PC-9 (cell line): Measurements from ENCODE around the gene DLGAP4. TPM values are rescaled to one million over a fixed set of nuclear protein-coding genes. Genes with fewer than 3 reads are reported as not detected.

ENCODE experiments used
- BruUV-seq: library from RNA; stranded (reverse); fragments of 400-500 nt; replicated peaks from 2 replicates; lab custom pipeline; 2021; lab: Mats Ljungman, UMichigan
- CTCF ChIA-PET: fragments of 300-600 bp; sonication (Branson Sonifier 250); formaldehyde crosslinking; loops from one replicate; lab custom pipeline; 2022; ENCODE audit warnings: antibody characterized with exemption; lab: Charles Lee
- POLR2A ChIA-PET: fragments of 300-600 bp; sonication (Branson Sonifier 250); formaldehyde crosslinking; loops from one replicate; lab custom pipeline; 2022; ENCODE audit warnings: antibody characterized with exemption; ENCODE audit not compliant: unreplicated experiment; lab: Charles Lee
- DNase-seq, 2 experiments: peaks; one replicate each; pipeline versions ENCODE4 v3.0.0 to v3.0.0-alpha.2; 2015 to 2022; ENCODE audit warnings: mixed read lengths in 1 of 2
- H2AFZ ChIP-seq: fragments of 200-600 bp; sonication (generic); 2 replicates; pipeline ENCODE4 v1.8.1; 2017; ENCODE audit warnings: antibody characterized with exemption
- H3F3A ChIP-seq: fragments of 200-600 bp; sonication (generic); 2 replicates; pipeline ENCODE4 v1.8.1; 2017; ENCODE audit warnings: antibody characterized with exemption, mild to moderate bottlenecking, low read depth; ENCODE audit not compliant: insufficient read depth
- H3K27ac ChIP-seq: fragments of 200-600 bp; sonication (generic); 2 replicates; pipeline ENCODE4 v1.6.1; 2016; ENCODE audit warnings: mixed run types
- H3K27me3 ChIP-seq: fragments of 200-600 bp; sonication (generic); 2 replicates; pipeline ENCODE4 v1.6.1; 2016; ENCODE audit warnings: low read depth, mixed run types; ENCODE audit not compliant: insufficient read depth
- H3K36me3 ChIP-seq: fragments of 200-600 bp; sonication (generic); 2 replicates; pipeline ENCODE4 v1.6.1; 2016; ENCODE audit warnings: low read depth, mixed run types
- H3K4me1 ChIP-seq: fragments of 200-600 bp; sonication (generic); replicated peaks from 2 replicates; pipeline ENCODE4 v1.6.1; 2016; ENCODE audit warnings: mixed run types; ENCODE audit not compliant: insufficient read depth
- H3K4me2 ChIP-seq: fragments of 200-600 bp; sonication (generic); 2 replicates; pipeline ENCODE4 v1.6.1; 2017; ENCODE audit warnings: mixed run types
- H3K4me3 ChIP-seq: fragments of 200-600 bp; sonication (generic); 2 replicates; pipeline ENCODE4 v1.6.1; 2016; ENCODE audit warnings: mixed run types
- H3K79me2 ChIP-seq: fragments of 200-600 bp; sonication (generic); 2 replicates; pipeline ENCODE4 v1.6.1; 2017; ENCODE audit warnings: low read depth, mixed run types
- H3K9me2 ChIP-seq: fragments of 200-600 bp; sonication (generic); 2 replicates; pipeline ENCODE4 v1.8.1; 2017; ENCODE audit warnings: mild to moderate bottlenecking; ENCODE audit not compliant: insufficient read depth
- H3K9me3 ChIP-seq: fragments of 200-600 bp; sonication (generic); 2 replicates; pipeline ENCODE4 v1.8.1; 2016; ENCODE audit warnings: low read depth; ENCODE audit not compliant: insufficient read depth
- H4K20me1 ChIP-seq: fragments of 200-600 bp; sonication (generic); 2 replicates; pipeline ENCODE4 v1.8.1; 2017; ENCODE audit not compliant: insufficient read depth
- EZH2 ChIP-seq: fragments of 200-600 bp; sonication (generic); IDR thresholded peaks from 2 replicates; pipeline ENCODE4 v1.8.0; 2017; ENCODE audit warnings: antibody characterized with exemption, low read depth
- intact Hi-C: fragments of 100-400 bp; cut with micrococcal nuclease; formaldehyde crosslinking; loops from one replicate; pipeline ENCODE4 v1.10.0; 2022; ENCODE audit not compliant: unreplicated experiment
- total RNA-seq: library from RNA; stranded (reverse); gene quantifications from 2 replicates; pipeline ENCODE4 v1.2.3, GENCODE V29; 2021
- TF ChIP-seq, protein P1 (sequence below): fragments of 200-600 bp; sonication (generic); conservative IDR thresholded peaks from 2 replicates; pipeline ENCODE4 v1.6.1; 2017; ENCODE audit warnings: mixed run types, antibody characterized with exemption, mild to moderate bottlenecking, moderate library complexity

The DLGAP4 gene
- total RNA-seq, 1 experiment from 2014 or later = 62.6 TPM

DNA sequence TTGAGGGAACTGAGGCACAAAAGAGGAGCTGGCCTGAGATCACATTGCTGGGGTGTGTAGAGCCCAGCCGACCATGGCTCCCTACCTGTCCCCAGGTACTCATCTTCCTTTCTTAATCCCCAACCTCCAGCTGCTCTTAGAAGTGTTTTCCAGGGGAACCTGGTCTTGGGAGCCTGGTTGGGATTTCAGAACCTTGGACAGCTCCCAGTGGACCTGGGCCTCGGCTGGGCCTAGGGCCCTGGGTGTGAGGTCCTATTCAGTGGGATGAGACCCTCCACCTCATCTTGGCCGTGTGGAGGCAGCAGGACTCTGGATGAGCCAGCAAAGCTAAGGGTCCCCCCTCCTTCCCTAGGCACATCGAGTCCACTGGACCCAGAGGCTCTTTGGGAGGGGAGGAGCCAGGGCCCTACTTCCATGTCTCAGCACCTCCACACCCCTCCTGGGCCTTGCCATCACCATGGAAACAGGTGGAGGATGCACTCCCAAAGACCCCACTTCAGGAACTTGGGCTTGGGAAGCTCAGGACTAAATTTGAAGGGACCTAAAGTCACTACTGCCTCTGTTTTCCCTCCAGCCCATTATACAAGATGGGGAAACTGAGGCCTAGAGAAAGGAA, 38.5 kb downstream of the DLGAP4 start:
- no TSS peak for BruUV-seq

DNA sequence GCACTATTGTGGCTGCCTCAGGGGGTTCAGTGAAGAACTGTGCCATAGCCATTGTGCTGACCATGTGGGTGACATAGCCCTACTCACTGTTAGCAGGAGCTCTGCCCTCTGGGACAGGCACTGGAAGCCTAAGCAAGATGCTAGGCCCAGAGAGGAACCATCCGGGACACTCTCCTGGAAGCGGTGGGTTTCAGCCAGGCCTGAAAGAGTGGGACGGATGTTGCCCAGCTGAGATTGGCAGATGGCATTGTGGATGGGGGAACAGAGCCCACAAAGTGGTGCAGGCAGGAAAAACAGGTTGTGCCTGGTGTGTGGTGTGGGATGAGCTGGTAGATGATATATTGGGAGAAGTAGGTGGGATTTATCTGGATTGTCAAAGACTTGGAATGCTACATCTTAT, 40.1 kb downstream of the DLGAP4 start:
- no peak overlapping the region for H3K4me3 ChIP-seq
- no peak for TF ChIP-seq EZH2
- TF ChIP-seq, protein P1, sequence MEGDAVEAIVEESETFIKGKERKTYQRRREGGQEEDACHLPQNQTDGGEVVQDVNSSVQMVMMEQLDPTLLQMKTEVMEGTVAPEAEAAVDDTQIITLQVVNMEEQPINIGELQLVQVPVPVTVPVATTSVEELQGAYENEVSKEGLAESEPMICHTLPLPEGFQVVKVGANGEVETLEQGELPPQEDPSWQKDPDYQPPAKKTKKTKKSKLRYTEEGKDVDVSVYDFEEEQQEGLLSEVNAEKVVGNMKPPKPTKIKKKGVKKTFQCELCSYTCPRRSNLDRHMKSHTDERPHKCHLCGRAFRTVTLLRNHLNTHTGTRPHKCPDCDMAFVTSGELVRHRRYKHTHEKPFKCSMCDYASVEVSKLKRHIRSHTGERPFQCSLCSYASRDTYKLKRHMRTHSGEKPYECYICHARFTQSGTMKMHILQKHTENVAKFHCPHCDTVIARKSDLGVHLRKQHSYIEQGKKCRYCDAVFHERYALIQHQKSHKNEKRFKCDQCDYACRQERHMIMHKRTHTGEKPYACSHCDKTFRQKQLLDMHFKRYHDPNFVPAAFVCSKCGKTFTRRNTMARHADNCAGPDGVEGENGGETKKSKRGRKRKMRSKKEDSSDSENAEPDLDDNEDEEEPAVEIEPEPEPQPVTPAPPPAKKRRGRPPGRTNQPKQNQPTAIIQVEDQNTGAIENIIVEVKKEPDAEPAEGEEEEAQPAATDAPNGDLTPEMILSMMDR = no peak
- no peaks in the 10 kb centered on the region for H4K20me1 ChIP-seq
- H3K36me3 ChIP-seq = no peaks in the 10 kb centered on the region
- peaks cover 9% of the 10 kb centered on the region; the same call in 1 of the 2 replicates for H3F3A ChIP-seq
- H3K4me2 ChIP-seq = no peak overlapping the region
- no peaks in the 10 kb centered on the region for H3K27me3 ChIP-seq
- H2AFZ ChIP-seq = no peak overlapping the region
- DNase-seq = peak in 1 of 2 experiments; percentile 4
- ChIA-PET POLR2A (no interaction called here), CTCF (no interaction called here)
- no peaks in the 10 kb centered on the region for H3K4me1 ChIP-seq
- no peaks in the 10 kb centered on the region for H3K9me3 ChIP-seq
- no peaks in the 10 kb centered on the region for H3K79me2 ChIP-seq
- intact Hi-C loops = no loop called here
- no peaks in the 10 kb centered on the region for H3K9me2 ChIP-seq
- BruUV-seq = no TSS peak
- no peak overlapping the region for H3K27ac ChIP-seq

More for the DNA sequence above, 38.5 kb downstream of the DLGAP4 start:
- Histone ChIP-seq H3F3A (peaks cover 5% of the 10 kb centered on the region; the same call in 1 of the 2 replicates), H4K20me1 (no peaks in the 10 kb centered on the region), H2AFZ (no peak overlapping the region), H3K36me3 (no peaks in the 10 kb centered on the region), H3K4me3 (no peak overlapping the region), H3K27me3 (no peaks in the 10 kb centered on the region), H3K27ac (no peak overlapping the region), H3K79me2 (no peaks in the 10 kb centered on the region), H3K9me2 (no peaks in the 10 kb centered on the region), H3K9me3 (no peaks in the 10 kb centered on the region), H3K4me1 (no peaks in the 10 kb centered on the region), H3K4me2 (no peak overlapping the region)
- TF ChIP-seq, protein P1 = no peak
- TF ChIP-seq EZH2 = no peak
- intact Hi-C loops = no loop called here
- DNase-seq = peak in 1 of 2 experiments; percentile 65
- POLR2A ChIA-PET = no interaction called here
- CTCF ChIA-PET = no interaction called here

GRCh38 chr20:36349384-36350170, 43.4 kb downstream of the DLGAP4 start:
- no peak overlapping the region for H3K4me3 ChIP-seq

More at GRCh38 chr20:36349384-36350170, 43.4 kb downstream of the DLGAP4 start:
- peaks cover 12% of the 10 kb centered on the region; the same call in 1 of the 2 replicates for H3F3A ChIP-seq
- no peaks in the 10 kb centered on the region for H3K9me3 ChIP-seq
- H3K36me3 ChIP-seq = no peaks in the 10 kb centered on the region
- H3K27ac ChIP-seq = no peak overlapping the region
- H3K4me2 ChIP-seq = no peak overlapping the region
- no peaks in the 10 kb centered on the region for H3K79me2 ChIP-seq
- ChIA-PET CTCF (no interaction called here), POLR2A (interaction anchor here (0.6 to 0.7 kb wide), 2 partner anchors 11 to 264 kb away, joined by 3 to 4 read pairs; no protein-coding TSS in a partner anchor)
- no peaks in the 10 kb centered on the region for H3K27me3 ChIP-seq
- TF ChIP-seq, protein P1 = no peak
- no peak for TF ChIP-seq EZH2
- H2AFZ ChIP-seq = no peak overlapping the region
- BruUV-seq = no TSS peak
- no peaks in the 10 kb centered on the region for H4K20me1 ChIP-seq
- no peaks in the 10 kb centered on the region for H3K9me2 ChIP-seq
- H3K4me1 ChIP-seq = 0 out of 2 replicates have a peak, but pooled peaks cover 7% of the 10 kb centered on the region
- intact Hi-C loops = no loop called here
- DNase-seq = peak in 1 of 2 experiments; percentile 77
